Upper lobe of left lung (tissue), 4 donors: ENCODE measurements around the gene STT3B.

ENCODE experiments used
- EP300 ChIP-seq, 4 donors: sonication (generic); formaldehyde crosslinking; IDR thresholded peaks; one replicate each; pipeline ENCODE4 v1.5.1; 2017; ENCODE audit warnings: antibody characterized with exemption in 4 of 4, control low read depth in 2 of 4
- POLR2A ChIP-seq, 4 donors: fragments of 450-650 bp; IDR thresholded peaks; one replicate each; pipeline ENCODE4 v1.5.1; 2016 to 2017; ENCODE audit warnings: antibody characterized with exemption in 4 of 4, mild to moderate bottlenecking in 2 of 4
- TF ChIP-seq, protein P1 (sequence below), 6 experiments: fragments of 450-650 bp in 4 of 6; fragments of 200-600 bp in 2 of 6; sonication (generic) in 2 of 6; IDR thresholded peaks; one replicate each; pipeline ENCODE4 v1.5.1; 2016 to 2019; ENCODE audit warnings: antibody characterized with exemption in 6 of 6

DNA sequence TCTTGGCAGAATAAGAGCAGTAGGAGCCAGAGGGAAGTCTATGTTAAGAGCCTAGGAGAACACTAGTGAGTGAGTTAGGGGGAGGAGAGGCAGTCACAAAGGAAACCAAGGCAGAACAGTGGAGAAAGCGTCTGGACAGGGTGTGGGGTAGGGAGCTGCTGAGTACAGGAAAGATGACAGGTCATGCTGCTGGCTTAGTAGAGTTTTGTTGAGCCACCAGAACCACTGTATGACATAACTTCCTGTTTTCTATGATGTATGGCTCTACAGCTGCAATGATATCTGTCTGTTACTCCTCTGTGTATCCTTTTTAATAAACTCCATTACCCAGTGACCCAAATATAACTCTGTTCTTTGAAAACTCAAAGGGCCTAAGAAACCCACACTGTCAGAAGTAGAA is 10.6 kb upstream of the STT3B start:
- TF ChIP-seq, protein P1, sequence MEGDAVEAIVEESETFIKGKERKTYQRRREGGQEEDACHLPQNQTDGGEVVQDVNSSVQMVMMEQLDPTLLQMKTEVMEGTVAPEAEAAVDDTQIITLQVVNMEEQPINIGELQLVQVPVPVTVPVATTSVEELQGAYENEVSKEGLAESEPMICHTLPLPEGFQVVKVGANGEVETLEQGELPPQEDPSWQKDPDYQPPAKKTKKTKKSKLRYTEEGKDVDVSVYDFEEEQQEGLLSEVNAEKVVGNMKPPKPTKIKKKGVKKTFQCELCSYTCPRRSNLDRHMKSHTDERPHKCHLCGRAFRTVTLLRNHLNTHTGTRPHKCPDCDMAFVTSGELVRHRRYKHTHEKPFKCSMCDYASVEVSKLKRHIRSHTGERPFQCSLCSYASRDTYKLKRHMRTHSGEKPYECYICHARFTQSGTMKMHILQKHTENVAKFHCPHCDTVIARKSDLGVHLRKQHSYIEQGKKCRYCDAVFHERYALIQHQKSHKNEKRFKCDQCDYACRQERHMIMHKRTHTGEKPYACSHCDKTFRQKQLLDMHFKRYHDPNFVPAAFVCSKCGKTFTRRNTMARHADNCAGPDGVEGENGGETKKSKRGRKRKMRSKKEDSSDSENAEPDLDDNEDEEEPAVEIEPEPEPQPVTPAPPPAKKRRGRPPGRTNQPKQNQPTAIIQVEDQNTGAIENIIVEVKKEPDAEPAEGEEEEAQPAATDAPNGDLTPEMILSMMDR (IDR thresholded peaks at IDR 0.05): no peak
- no peak for TF ChIP-seq POLR2A (IDR thresholded peaks at IDR 0.05)
- no peak for TF ChIP-seq EP300 (IDR thresholded peaks at IDR 0.05)
